ENCODE results near the gene RAP1GAP.

Gene RAP1GAP

GRCh38 chr1:21624571-21625389 lies 44.4 kb downstream of the RAP1GAP start:
- DNase-seq, result no peak

GRCh38 chr1:21623410-21623961 lies 45.7 kb downstream of the RAP1GAP start:
- no peak for DNase-seq

GRCh38 chr1:21622466-21623315 lies 46.5 kb downstream of the RAP1GAP start:
- peak; percentile 79 for DNase-seq

GRCh38 chr1:21621761-21622436 lies 47.3 kb downstream of the RAP1GAP start:
- DNase-seq, result no peak

GRCh38 chr1:21621051-21621450 lies 48.1 kb downstream of the RAP1GAP start:
- DNase-seq, result no peak

- DNase-seq, result no peak
Measured at GRCh38 chr1:21620496-21620895, 48.7 kb downstream of the RAP1GAP start.

- DNase-seq, result no peak
Measured at GRCh38 chr1:21620011-21620410, 49.1 kb downstream of the RAP1GAP start.

- DNase-seq, result no peak
Measured at GRCh38 chr1:21619375-21619947, 49.7 kb downstream of the RAP1GAP start.

- DNase-seq, result no peak
Measured at GRCh38 chr1:21618561-21619374, 50.4 kb downstream of the RAP1GAP start.

- DNase-seq, result no peak
Measured at GRCh38 chr1:21618059-21618458, 51.1 kb downstream of the RAP1GAP start.

- no peak for DNase-seq
Measured at GRCh38 chr1:21617126-21617738, 51.9 kb downstream of the RAP1GAP start.

GRCh38 chr1:21616372-21616771 lies 52.8 kb downstream of the RAP1GAP start:
- no peak for DNase-seq

GRCh38 chr1:21614419-21615115 lies 54.6 kb downstream of the RAP1GAP start:
- no peak for DNase-seq

- DNase-seq, result no peak
Measured at GRCh38 chr1:21613072-21613867, 55.9 kb downstream of the RAP1GAP start.

GRCh38 chr1:21612057-21612456 lies 57.1 kb downstream of the RAP1GAP start:
- no peak for DNase-seq

- no peak for DNase-seq
Measured at GRCh38 chr1:21610989-21611785, 58.0 kb downstream of the RAP1GAP start.

GRCh38 chr1:21610027-21610426 lies 59.1 kb downstream of the RAP1GAP start:
- DNase-seq, result no peak

GRCh38 chr1:21608798-21609197 lies 60.4 kb downstream of the RAP1GAP start:
- DNase-seq, result no peak
